ENCODE data around the gene FAM171A1. TPM values are rescaled to one million over a fixed set of nuclear protein-coding genes. Genes with fewer than 3 reads are reported as not detected.
"Not testable (repeated sequence)": the region's sequence is repeated elsewhere in the genome, so short reads cannot be mapped to it uniquely, and the experiment has no call there.

FAM171A1 gene
- total and polyA plus RNA-seq, 2 experiments from 2014 or later: 38.9 to 41.5 TPM

- Histone ChIP-seq H3K4me1 (ENCODE audit: low read depth) (peaks cover 3% of the 10 kb centered on the region), H3K27ac (no peak overlapping the region), H3K4me3 (no peak overlapping the region), H3K36me3 (no peaks in the 10 kb centered on the region), H3K27me3 (no peaks in the 10 kb centered on the region), H3K9me3 (ENCODE audit: low read depth) (no peaks in the 10 kb centered on the region)
- no peak for TF ChIP-seq CTCF (IDR thresholded peaks at IDR 0.05; ENCODE audit: low read depth, low read length)
- no peak for DNase-seq (ENCODE audit: low read depth in 1 of 2, low spot score in 1 of 2)
Observed at GRCh38 chr10:15208221-15208620, 162.9 kb downstream of the FAM171A1 start.

GRCh38 chr10:15207410-15207809 lies 163.7 kb downstream of the FAM171A1 start:
- not testable (repeated sequence) for H3K36me3 ChIP-seq; H3K4me3 ChIP-seq; H3K9me3 ChIP-seq (ENCODE audit: low read depth); H3K27ac ChIP-seq; H3K27me3 ChIP-seq; H3K4me1 ChIP-seq (ENCODE audit: low read depth); DNase-seq (ENCODE audit: low read depth in 1 of 2, low spot score in 1 of 2)

- Histone ChIP-seq H3K4me3 (no peak overlapping the region), H3K36me3 (no peaks in the 10 kb centered on the region), H3K27me3 (no peaks in the 10 kb centered on the region), H3K27ac (no peak overlapping the region), H3K9me3 (ENCODE audit: low read depth) (no peaks in the 10 kb centered on the region), H3K4me1 (ENCODE audit: low read depth) (no peaks in the 10 kb centered on the region)
- DNase-seq (ENCODE audit: low read depth in 1 of 2, low spot score in 1 of 2): peak in 1 of 2 donors; percentile 30
- TF ChIP-seq CTCF (IDR thresholded peaks at IDR 0.05; ENCODE audit: low read depth, low read length): no peak
Observed at GRCh38 chr10:15202639-15203038, 168.4 kb downstream of the FAM171A1 start.

GRCh38 chr10:15202301-15202621 lies 168.8 kb downstream of the FAM171A1 start:
- H3K4me1 ChIP-seq (ENCODE audit: low read depth); H3K27me3 ChIP-seq; H3K36me3 ChIP-seq; H3K27ac ChIP-seq; DNase-seq (ENCODE audit: low read depth in 1 of 2, low spot score in 1 of 2); H3K4me3 ChIP-seq; H3K9me3 ChIP-seq (ENCODE audit: low read depth): not testable (repeated sequence)

- Histone ChIP-seq H3K27ac (no peak overlapping the region), H3K4me3 (no peak overlapping the region), H3K36me3 (no peaks in the 10 kb centered on the region), H3K4me1 (ENCODE audit: low read depth) (no peaks in the 10 kb centered on the region), H3K27me3 (no peaks in the 10 kb centered on the region), H3K9me3 (ENCODE audit: low read depth) (no peaks in the 10 kb centered on the region)
- no peak for TF ChIP-seq CTCF (IDR thresholded peaks at IDR 0.05; ENCODE audit: low read depth, low read length)
- DNase-seq (ENCODE audit: low read depth in 1 of 2, low spot score in 1 of 2): peak in 1 of 2 donors; percentile 47
Observed at GRCh38 chr10:15201589-15202300, 169.3 kb downstream of the FAM171A1 start.

GRCh38 chr10:15200626-15201025 lies 170.5 kb downstream of the FAM171A1 start:
- no peaks in the 10 kb centered on the region for H3K36me3 ChIP-seq
- H3K4me1 ChIP-seq (ENCODE audit: low read depth): no peaks in the 10 kb centered on the region
- no peak overlapping the region for H3K27ac ChIP-seq
- TF ChIP-seq CTCF (IDR thresholded peaks at IDR 0.05; ENCODE audit: low read depth, low read length): no peak
- H3K9me3 ChIP-seq (ENCODE audit: low read depth): no peaks in the 10 kb centered on the region
- peak in 1 of 2 donors; percentile 84 for DNase-seq (ENCODE audit: low read depth in 1 of 2, low spot score in 1 of 2)
- no peaks in the 10 kb centered on the region for H3K27me3 ChIP-seq
- no peak overlapping the region for H3K4me3 ChIP-seq
